Natural killer cell treated with Interleukin-12 subunit alpha and Interleukin-12 subunit beta and Interleukin-15 and Interleukin-18, amount 100 ng/mL, for 72 hours (primary cell): Measurements from ENCODE around the gene AGAP1. TPM values are rescaled to one million over a fixed set of nuclear protein-coding genes. Genes with fewer than 3 reads are reported as not detected.

ENCODE experiments used
- ATAC-seq, 2 donors: fragments of 150-1000 bp; cut with Tn5 transposase in 1 of 2; sonication (Bioruptor Pico), chemical (Tn5 transposase) in 1 of 2; 2 replicates each; pipeline ENCODE4 v1.10.0; 2021
- DNase-seq: peaks from one replicate; pipeline ENCODE4 v3.0.0; 2022; ENCODE audit warnings: low spot score
- H3K27ac Mint-ChIP-seq, 2 donors: 1 replicate in 1 of 2; 2 replicates in 1 of 2; pipeline ENCODE4 v1.8.0; 2022; ENCODE audit warnings: mixed read lengths in 2 of 2, mild to moderate bottlenecking in 1 of 2, moderate library complexity in 1 of 2
- H3K27me3 Mint-ChIP-seq, 2 donors: 1 replicate in 1 of 2; 2 replicates in 1 of 2; pipeline ENCODE4 v1.8.0; 2022; ENCODE audit warnings: mixed read lengths in 2 of 2
- H3K36me3 Mint-ChIP-seq: one replicate; pipeline ENCODE4 v1.8.0; 2022; ENCODE audit warnings: mixed read lengths
- H3K4me1 Mint-ChIP-seq, 2 donors: 1 replicate in 1 of 2; 2 replicates in 1 of 2; pipeline ENCODE4 v1.8.0; 2022; ENCODE audit warnings: low read depth in 2 of 2, mixed read lengths in 2 of 2, mild to moderate bottlenecking in 1 of 2
- H3K4me3 Mint-ChIP-seq: one replicate; pipeline ENCODE4 v1.8.0; 2022; ENCODE audit warnings: mixed read lengths
- H3K9me3 Mint-ChIP-seq: 2 replicates; pipeline ENCODE4 v1.8.0; 2022; ENCODE audit warnings: mixed read lengths
- total RNA-seq, 2 donors: library from RNA; stranded (reverse); gene quantifications; one replicate each; pipeline ENCODE4 v1.2.3, GENCODE V29; 2022

AGAP1 gene
- total RNA-seq, 2 donors from 2014 or later: 5.2 to 7.4 TPM

- no peak for ATAC-seq
- peaks cover 54 to 56% of the 10 kb centered on the region in 2 donors for H3K27me3 Mint-ChIP-seq
- DNase-seq: no peak
- H3K9me3 Mint-ChIP-seq: no peaks in the 10 kb centered on the region
- no peak overlapping the region for H3K27ac Mint-ChIP-seq
- H3K4me1 Mint-ChIP-seq: peaks cover 0 to 3% of the 10 kb centered on the region in 2 donors
- H3K36me3 Mint-ChIP-seq: peaks cover 8% of the 10 kb centered on the region
- H3K4me3 Mint-ChIP-seq: peak overlapping the region; percentile 47
These were observed 1.8 kb downstream of the AGAP1 start for GRCh38 chr2:235495373-235496238.

- Mint-ChIP-seq H3K27ac (no peak overlapping the region), H3K4me3 (no peak overlapping the region), H3K4me1 (peaks cover 3% of the 10 kb centered on the region in 2 donors), H3K27me3 (peaks cover 54 to 60% of the 10 kb centered on the region in 2 donors), H3K36me3 (peaks cover 8% of the 10 kb centered on the region), H3K9me3 (no peaks in the 10 kb centered on the region)
- DNase-seq (no peak), ATAC-seq (no peak)
These were observed 2.4 kb downstream of the AGAP1 start for GRCh38 chr2:235496239-235496621.

GRCh38 chr2:235497096-235497495 lies 3.3 kb downstream of the AGAP1 start:
- Mint-ChIP-seq H3K9me3 (no peaks in the 10 kb centered on the region), H3K4me3 (no peak overlapping the region), H3K27ac (no peak overlapping the region), H3K36me3 (peaks cover 7% of the 10 kb centered on the region), H3K27me3 (peaks cover 55 to 63% of the 10 kb centered on the region in 2 donors), H3K4me1 (peaks cover 9 to 11% of the 10 kb centered on the region in 2 donors)
- ATAC-seq (no peak), DNase-seq (no peak)

GRCh38 chr2:235498541-235498940 lies 4.7 kb downstream of the AGAP1 start:
- ATAC-seq: no peak
- Mint-ChIP-seq H3K4me3 (no peak overlapping the region), H3K4me1 (peaks cover 6 to 11% of the 10 kb centered on the region in 2 donors), H3K27ac (no peak overlapping the region), H3K27me3 (peaks cover 46 to 58% of the 10 kb centered on the region in 2 donors), H3K36me3 (no peaks in the 10 kb centered on the region), H3K9me3 (no peaks in the 10 kb centered on the region)
- DNase-seq: no peak

GRCh38 chr2:235498946-235499812 lies 5.3 kb downstream of the AGAP1 start:
- H3K27ac Mint-ChIP-seq: no peak overlapping the region
- peaks cover 6 to 11% of the 10 kb centered on the region in 2 donors for H3K4me1 Mint-ChIP-seq
- no peak overlapping the region for H3K4me3 Mint-ChIP-seq
- no peak for ATAC-seq
- peaks cover 47 to 57% of the 10 kb centered on the region in 2 donors for H3K27me3 Mint-ChIP-seq
- DNase-seq: no peak
- no peaks in the 10 kb centered on the region for H3K9me3 Mint-ChIP-seq
- H3K36me3 Mint-ChIP-seq: no peaks in the 10 kb centered on the region

- ATAC-seq: no peak
- DNase-seq: no peak
- H3K36me3 Mint-ChIP-seq: no peaks in the 10 kb centered on the region
- H3K4me1 Mint-ChIP-seq: peaks cover 6 to 11% of the 10 kb centered on the region in 2 donors
- H3K9me3 Mint-ChIP-seq: no peaks in the 10 kb centered on the region
- peaks cover 51 to 65% of the 10 kb centered on the region in 2 donors for H3K27me3 Mint-ChIP-seq
- H3K4me3 Mint-ChIP-seq: no peak overlapping the region
- no peak overlapping the region for H3K27ac Mint-ChIP-seq
These were observed 6.4 kb downstream of the AGAP1 start for GRCh38 chr2:235500110-235500760.

- Mint-ChIP-seq H3K27me3 (peaks cover 47 to 62% of the 10 kb centered on the region in 2 donors), H3K9me3 (no peaks in the 10 kb centered on the region), H3K27ac (no peak overlapping the region), H3K36me3 (no peaks in the 10 kb centered on the region), H3K4me3 (no peak overlapping the region), H3K4me1 (peaks cover 6 to 11% of the 10 kb centered on the region in 2 donors)
- DNase-seq (no peak), ATAC-seq (peak in 1 of 2 donors; percentile 53)
These were observed 7.2 kb downstream of the AGAP1 start for GRCh38 chr2:235500761-235501672.

GRCh38 chr2:235501673-235502031 lies 7.8 kb downstream of the AGAP1 start:
- no peak overlapping the region for H3K4me3 Mint-ChIP-seq
- H3K9me3 Mint-ChIP-seq: no peaks in the 10 kb centered on the region

GRCh38 chr2:235502336-235502735 lies 8.5 kb downstream of the AGAP1 start:
- Mint-ChIP-seq H3K27me3 (peaks cover 41 to 51% of the 10 kb centered on the region in 2 donors), H3K4me1 (peaks cover 6 to 11% of the 10 kb centered on the region in 2 donors), H3K36me3 (no peaks in the 10 kb centered on the region), H3K9me3 (no peaks in the 10 kb centered on the region), H3K4me3 (no peak overlapping the region), H3K27ac (no peak overlapping the region)
- ATAC-seq: no peak
- DNase-seq: no peak

More at GRCh38 chr2:235501673-235502031, 7.8 kb downstream of the AGAP1 start:
- Mint-ChIP-seq H3K27me3 (peaks cover 42 to 55% of the 10 kb centered on the region in 2 donors), H3K4me1 (peaks cover 6 to 11% of the 10 kb centered on the region in 2 donors), H3K36me3 (no peaks in the 10 kb centered on the region), H3K27ac (no peak overlapping the region)
- ATAC-seq (no peak), DNase-seq (no peak)

- Mint-ChIP-seq H3K4me1 (peaks cover 6 to 11% of the 10 kb centered on the region in 2 donors), H3K9me3 (no peaks in the 10 kb centered on the region), H3K36me3 (no peaks in the 10 kb centered on the region), H3K4me3 (no peak overlapping the region), H3K27ac (no peak overlapping the region), H3K27me3 (peaks cover 37 to 47% of the 10 kb centered on the region in 2 donors)
- ATAC-seq (no peak), DNase-seq (no peak)
These were observed 10.8 kb downstream of the AGAP1 start for GRCh38 chr2:235504441-235505180.

GRCh38 chr2:235505181-235505741 lies 11.4 kb downstream of the AGAP1 start:
- Mint-ChIP-seq H3K4me1 (peaks cover 6 to 11% of the 10 kb centered on the region in 2 donors), H3K27ac (no peak overlapping the region), H3K27me3 (peaks cover 33 to 40% of the 10 kb centered on the region in 2 donors), H3K9me3 (no peaks in the 10 kb centered on the region), H3K4me3 (no peak overlapping the region), H3K36me3 (no peaks in the 10 kb centered on the region)
- peak in 1 of 2 donors; percentile 8 for ATAC-seq
- no peak for DNase-seq
